T-cell (primary cell): ENCODE results near the gene MAP4. TPM values are rescaled to one million over a fixed set of nuclear protein-coding genes. Genes with fewer than 3 reads are reported as not detected.

Experiments used
- ATAC-seq, 4 experiments: fragments of 200-7000 bp in 3 of 4; fragments of 150-1000 bp in 1 of 4; cut with Tn5 transposase; replicated peaks in 1 of 4; 1 replicate in 3 of 4; 2 replicates in 1 of 4; pipeline ENCODE4 v1.10.0; 2021; ENCODE audit warnings: moderate library complexity in 3 of 4, mild to moderate bottlenecking in 2 of 4, moderate number of reproducible peaks in 1 of 4
- CTCF ChIA-PET, 2 donors: fragments of 300-600 bp; sonication (Branson Sonifier 250); formaldehyde crosslinking; loops; one replicate each; lab custom pipeline; 2022; ENCODE audit warnings: antibody characterized with exemption in 2 of 2; lab: Charles Lee
- POLR2A ChIA-PET, 2 donors: fragments of 300-600 bp; sonication (Branson Sonifier 250); formaldehyde crosslinking; loops; one replicate each; lab custom pipeline; 2022; ENCODE audit warnings: antibody characterized with exemption in 2 of 2; lab: Charles Lee
- DNase-seq, 35 experiments: peaks; one replicate each; pipeline versions ENCODE4 v3.0.0 to v3.0.0-alpha.2; 2013 to 2023
- H3K27ac ChIP-seq: one replicate; pipeline ENCODE4 v1.5.1; 2013; ENCODE audit warnings: low read length
- H3K27me3 ChIP-seq, 2 experiments: replicated peaks in 1 of 2; 1 replicate in 1 of 2; 2 replicates in 1 of 2; pipeline versions ENCODE4 v1.6.1 to v1.7.0; 2013; ENCODE audit warnings: low read length in 1 of 2, mixed read lengths in 1 of 2; ENCODE audit not compliant: control insufficient read depth in 2 of 2, insufficient read depth in 2 of 2; ENCODE audit errors: extremely low read depth in 1 of 2
- H3K36me3 ChIP-seq, 2 donors: 1 replicate in 1 of 2; 2 replicates in 1 of 2; pipeline versions ENCODE4 v1.6.1 to v1.7.0; 2013; ENCODE audit warnings: low read length in 1 of 2; ENCODE audit not compliant: control insufficient read depth in 2 of 2, insufficient read depth in 1 of 2; ENCODE audit errors: extremely low read depth in 1 of 2
- H3K4me1 ChIP-seq, 2 experiments: 1 replicate in 1 of 2; 2 replicates in 1 of 2; pipeline versions ENCODE4 v1.6.1 to v1.7.0; 2013; ENCODE audit warnings: low read length in 2 of 2, mixed read lengths in 1 of 2; ENCODE audit not compliant: insufficient read depth in 2 of 2, control insufficient read depth in 1 of 2; ENCODE audit errors: extremely low read depth in 1 of 2
- H3K4me3 ChIP-seq, 2 donors: 1 replicate in 1 of 2; 2 replicates in 1 of 2; pipeline versions ENCODE4 v1.5.1 to v1.7.0; 2013; ENCODE audit warnings: mild to moderate bottlenecking in 2 of 2, low read length in 1 of 2, moderate library complexity in 1 of 2; ENCODE audit not compliant: control insufficient read depth in 1 of 2; ENCODE audit errors: extremely low read depth in 1 of 2
- H3K9me3 ChIP-seq: 2 replicates; pipeline ENCODE4 v1.7.0; 2013
- H3K27ac Mint-ChIP-seq, 2 donors: one replicate each; pipeline ENCODE4 v1.8.0; 2020 to 2021; ENCODE audit warnings: mild to moderate bottlenecking in 2 of 2, mixed read lengths in 2 of 2
- H3K27me3 Mint-ChIP-seq, 2 donors: one replicate each; pipeline ENCODE4 v1.8.0; 2021 to 2022; ENCODE audit warnings: mixed read lengths in 2 of 2
- H3K36me3 Mint-ChIP-seq: one replicate; pipeline ENCODE4 v1.8.0; 2021; ENCODE audit warnings: mixed read lengths
- H3K4me1 Mint-ChIP-seq, 3 donors: one replicate each; pipeline ENCODE4 v1.8.0; 2020 to 2022; ENCODE audit warnings: mixed read lengths in 3 of 3, mild to moderate bottlenecking in 1 of 3
- H3K4me3 Mint-ChIP-seq, 3 donors: one replicate each; pipeline ENCODE4 v1.8.0; 2020 to 2022; ENCODE audit warnings: mild to moderate bottlenecking in 3 of 3, mixed read lengths in 3 of 3, moderate library complexity in 3 of 3
- H3K9me3 Mint-ChIP-seq, 3 donors: one replicate each; pipeline ENCODE4 v1.8.0; 2020 to 2022; ENCODE audit warnings: mixed read lengths in 3 of 3
- WGBS: methylation state at CpG from one replicate; pipeline ENCODE4 v1.1.5; 2013; ENCODE audit warnings: missing lambda C conversion rate; ENCODE audit not compliant: insufficient coverage; 5-methylcytosine and 5-hydroxymethylcytosine counted together
- total RNA-seq, 35 experiments: library from RNA in 6 of 35; stranded (reverse) in 6 of 35; fragments of 120-200 nt in 1 of 35; gene quantifications; one replicate each; pipeline versions ENCODE4 v1.2.1 to v1.2.4 and lab custom pipeline; 2013 to 2026

Gene MAP4
- total RNA-seq, 5 donors from 2014 or later (not counting 1 experiment from before 2014, with no cell fraction given): 60.7 to 85.1 (median 76.7) TPM

- Histone ChIP-seq H3K27ac (no peak overlapping the region), H3K9me3 (no peaks in the 10 kb centered on the region), H3K27me3 (no peaks in the 10 kb centered on the region), H3K4me3 (no peak overlapping the region), H3K36me3 (peaks cover 5 to 31% of the 10 kb centered on the region in 2 donors), H3K4me1 (no peaks in the 10 kb centered on the region)
- H3K36me3 Mint-ChIP-seq: peaks cover 29% of the 10 kb centered on the region
- no peaks in the 10 kb centered on the region for H3K9me3 Mint-ChIP-seq
- H3K27me3 Mint-ChIP-seq: no peaks in the 10 kb centered on the region
- 99% methylated on average over 10 of the region's 12 CpGs for WGBS
- ChIA-PET CTCF (no interaction called here), POLR2A (no interaction called here)
- no peaks in the 10 kb centered on the region for H3K4me1 Mint-ChIP-seq
- no peak overlapping the region for H3K27ac Mint-ChIP-seq
- H3K4me3 Mint-ChIP-seq: no peak overlapping the region
- no peak for DNase-seq
- no peak for ATAC-seq
These were observed 152.7 kb downstream of the MAP4 start for GRCh38 chr3:47863391-47864128.

DNA sequence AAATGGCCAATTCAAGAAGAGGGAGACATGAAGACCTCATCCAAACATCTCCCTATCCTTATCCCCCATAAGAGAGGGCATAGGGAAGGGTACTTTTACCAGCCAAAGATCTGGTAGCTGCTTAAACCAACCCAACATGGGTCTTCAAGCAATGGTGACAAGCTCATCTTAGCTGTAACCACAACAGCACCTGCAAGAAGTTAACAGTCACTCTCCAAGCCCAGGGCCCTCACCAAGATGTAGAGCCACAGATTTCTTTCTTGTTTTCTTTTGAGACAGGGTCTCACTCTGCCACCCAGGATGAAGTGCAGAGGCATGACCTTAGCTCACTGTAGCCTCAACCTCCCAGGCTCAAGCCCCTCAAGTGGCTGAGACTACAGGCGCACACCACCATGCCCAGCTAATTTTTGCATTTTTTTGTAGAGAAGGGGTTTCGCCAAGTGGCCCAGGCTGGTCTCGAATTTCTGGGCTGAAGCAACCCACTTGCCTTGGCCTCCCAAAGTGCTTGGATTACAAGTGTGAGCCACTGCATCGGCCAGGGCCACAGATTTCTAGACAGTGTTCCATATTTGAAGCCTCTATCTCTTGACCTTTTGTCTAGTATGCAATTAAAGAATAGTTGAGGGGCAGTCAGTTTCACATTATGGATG is 156.1 kb downstream of the MAP4 start:
- no peaks in the 10 kb centered on the region for H3K4me1 Mint-ChIP-seq
- WGBS: 96% methylated on average over 4 of the region's 4 CpGs
- peaks cover 13% of the 10 kb centered on the region for H3K36me3 Mint-ChIP-seq
- no peak overlapping the region for H3K4me3 Mint-ChIP-seq
- H3K9me3 ChIP-seq: no peaks in the 10 kb centered on the region
- H3K9me3 Mint-ChIP-seq: no peaks in the 10 kb centered on the region
- H3K27me3 Mint-ChIP-seq: no peaks in the 10 kb centered on the region
- no peak overlapping the region for H3K27ac Mint-ChIP-seq
- H3K27ac ChIP-seq: no peak overlapping the region
- H3K4me3 ChIP-seq: no peak overlapping the region
- H3K27me3 ChIP-seq: no peaks in the 10 kb centered on the region
- H3K36me3 ChIP-seq: peaks cover 3 to 27% of the 10 kb centered on the region in 2 donors
- ChIA-PET CTCF (no interaction called here), POLR2A (interaction anchor here (0.6 kb wide), 2 partner anchors 16 to 947 kb away, joined by 5 read pairs; no protein-coding TSS in a partner anchor)
- no peak for DNase-seq
- no peak for ATAC-seq
- H3K4me1 ChIP-seq: no peaks in the 10 kb centered on the region

GRCh38 chr3:47857151-47857550 is 159.1 kb downstream of the MAP4 start:
- Histone ChIP-seq H3K4me1 (no peaks in the 10 kb centered on the region), H3K9me3 (no peaks in the 10 kb centered on the region), H3K4me3 (no peak overlapping the region), H3K27ac (no peak overlapping the region), H3K36me3 (peaks cover 3 to 37% of the 10 kb centered on the region in 2 donors), H3K27me3 (no peaks in the 10 kb centered on the region)
- ChIA-PET CTCF (no interaction called here), POLR2A (no interaction called here)
- no peak overlapping the region for H3K27ac Mint-ChIP-seq
- no peaks in the 10 kb centered on the region for H3K9me3 Mint-ChIP-seq
- whole genome bisulfite sequencing: 87% methylated on average over 1 of the region's 2 CpGs
- H3K4me1 Mint-ChIP-seq: no peaks in the 10 kb centered on the region
- no peaks in the 10 kb centered on the region for H3K27me3 Mint-ChIP-seq
- H3K4me3 Mint-ChIP-seq: no peak overlapping the region
- peaks cover 13% of the 10 kb centered on the region for H3K36me3 Mint-ChIP-seq
- DNase-seq (no peak), ATAC-seq (no peak)

DNA sequence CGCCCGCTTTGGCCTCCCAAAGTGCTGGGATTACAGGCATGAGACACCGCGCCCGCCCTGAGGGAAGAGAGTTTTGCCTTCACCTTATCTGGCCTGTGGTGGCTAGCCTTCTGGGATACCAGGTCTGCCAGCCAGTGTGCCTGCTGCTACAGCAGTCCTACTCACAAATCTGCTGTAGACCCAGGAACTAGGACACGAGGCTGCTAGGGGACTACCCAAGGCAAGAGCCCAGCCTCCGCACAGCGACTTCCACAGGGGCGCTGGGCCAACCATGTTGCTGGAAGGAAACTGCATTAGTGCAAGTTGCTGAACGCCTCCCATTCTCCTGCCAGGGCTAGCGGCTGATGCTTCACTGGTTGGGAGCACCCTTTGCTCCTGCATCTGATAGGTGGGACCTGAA is 159.5 kb downstream of the MAP4 start:
- ChIA-PET CTCF (interaction anchor here in 1 of 2 donors (0.7 kb wide), 1 partner anchor 332 kb away, joined by 3 read pairs; no protein-coding TSS in a partner anchor), POLR2A (no interaction called here)
- Mint-ChIP-seq H3K27me3 (no peaks in the 10 kb centered on the region), H3K27ac (no peak overlapping the region), H3K4me3 (no peak overlapping the region), H3K36me3 (peaks cover 13% of the 10 kb centered on the region), H3K9me3 (no peaks in the 10 kb centered on the region), H3K4me1 (no peaks in the 10 kb centered on the region)
- H3K27ac ChIP-seq: no peak overlapping the region
- DNase-seq (no peak), ATAC-seq (no peak)
- no peaks in the 10 kb centered on the region for H3K27me3 ChIP-seq
- no peaks in the 10 kb centered on the region for H3K9me3 ChIP-seq
- no peaks in the 10 kb centered on the region for H3K4me1 ChIP-seq
- WGBS: 98% methylated on average over 11 of the region's 11 CpGs
- H3K4me3 ChIP-seq: no peak overlapping the region
- peaks cover 3 to 39% of the 10 kb centered on the region in 2 donors for H3K36me3 ChIP-seq

GRCh38 chr3:47855461-47856383 is 160.5 kb downstream of the MAP4 start:
- Mint-ChIP-seq H3K27me3 (no peaks in the 10 kb centered on the region), H3K27ac (no peak overlapping the region), H3K36me3 (peaks cover 13% of the 10 kb centered on the region), H3K4me3 (no peak overlapping the region), H3K4me1 (no peaks in the 10 kb centered on the region), H3K9me3 (no peaks in the 10 kb centered on the region)
- ChIA-PET POLR2A (no interaction called here), CTCF (no interaction called here)
- WGBS: 96% methylated on average over 14 of the region's 21 CpGs
- Histone ChIP-seq H3K9me3 (no peaks in the 10 kb centered on the region), H3K27me3 (no peaks in the 10 kb centered on the region), H3K4me3 (no peak overlapping the region), H3K4me1 (no peaks in the 10 kb centered on the region), H3K36me3 (peaks cover 8 to 44% of the 10 kb centered on the region in 2 donors), H3K27ac (no peak overlapping the region)
- no peak for DNase-seq
- no peak for ATAC-seq

DNA sequence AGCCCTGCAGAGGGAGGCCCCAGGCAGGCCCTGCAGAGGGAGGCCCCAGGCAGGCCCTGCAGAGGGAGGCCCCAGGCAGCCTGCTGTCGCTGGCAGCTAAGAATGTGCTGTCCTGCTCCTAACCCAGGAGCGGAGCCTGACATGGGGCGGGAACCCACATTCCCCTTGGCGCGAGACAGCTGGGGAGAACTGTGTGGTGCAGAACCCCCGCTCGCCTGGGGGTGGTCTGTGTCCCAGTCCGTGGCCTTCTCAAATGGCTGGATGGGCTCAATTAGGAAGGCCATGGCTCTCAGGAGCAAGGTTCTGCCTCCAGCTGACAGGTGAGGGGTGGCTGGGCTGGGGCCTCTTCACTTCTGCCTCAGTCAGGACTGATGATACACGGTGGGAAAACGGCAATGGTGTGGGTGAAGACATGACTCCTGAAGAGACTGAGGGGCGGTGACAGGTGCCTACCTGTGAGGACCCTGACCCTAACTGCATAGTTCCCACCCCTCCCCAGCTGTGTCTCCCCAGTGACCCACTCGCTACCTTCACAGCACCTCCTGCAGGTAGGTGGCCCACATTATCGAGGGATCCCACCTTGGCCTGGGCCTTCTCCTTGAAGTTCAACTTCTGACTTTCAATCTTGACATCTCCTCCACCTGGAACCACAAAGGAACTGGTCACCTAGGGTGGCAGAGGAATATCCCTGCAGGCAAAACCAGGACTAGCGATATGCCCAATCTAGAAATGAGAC is 161.3 kb downstream of the MAP4 start:
- Mint-ChIP-seq H3K27me3 (no peaks in the 10 kb centered on the region), H3K4me3 (no peak overlapping the region), H3K27ac (no peak overlapping the region), H3K36me3 (peaks cover 13% of the 10 kb centered on the region), H3K9me3 (no peaks in the 10 kb centered on the region), H3K4me1 (no peaks in the 10 kb centered on the region)
- Histone ChIP-seq H3K27me3 (no peaks in the 10 kb centered on the region), H3K4me3 (no peak overlapping the region), H3K27ac (no peak overlapping the region), H3K4me1 (no peaks in the 10 kb centered on the region), H3K36me3 (peaks cover 8 to 52% of the 10 kb centered on the region in 2 donors), H3K9me3 (no peaks in the 10 kb centered on the region)
- 98% methylated on average over 12 of the region's 14 CpGs for WGBS
- POLR2A ChIA-PET: no interaction called here
- CTCF ChIA-PET: no interaction called here
- DNase-seq (no peak), ATAC-seq (no peak)
